Upper lobe of right lung (tissue), 1 donor: ENCODE measurements around the gene TSHR. TPM values are rescaled to one million over a fixed set of nuclear protein-coding genes. Genes with fewer than 3 reads are reported as not detected.
"Not testable (repeated sequence)": the region's sequence is repeated elsewhere in the genome, so short reads cannot be mapped to it uniquely, and the experiment has no call there.

Experiments used
- ATAC-seq: fragments of 200-7000 bp; cut with Tn5 transposase; one replicate; pipeline ENCODE4 v1.9.1; 2020; ENCODE audit warnings: mild to moderate bottlenecking, moderate library complexity
- DNase-seq: peaks from one replicate; pipeline ENCODE4 v3.0.0-alpha.2; 2020
- H3K27ac ChIP-seq: fragments of 200-600 bp; one replicate; pipeline ENCODE4 v1.8.0; 2022
- H3K27me3 ChIP-seq: fragments of 200-600 bp; one replicate; pipeline ENCODE4 v1.8.0; 2022; ENCODE audit warnings: mild to moderate bottlenecking
- H3K36me3 ChIP-seq: fragments of 200-600 bp; one replicate; pipeline ENCODE4 v1.8.0; 2022
- H3K4me1 ChIP-seq: fragments of 200-600 bp; one replicate; pipeline ENCODE4 v1.8.0; 2022
- H3K4me3 ChIP-seq: fragments of 200-600 bp; one replicate; pipeline ENCODE4 v1.8.0; 2022; ENCODE audit warnings: mild to moderate bottlenecking
- H3K9me3 ChIP-seq: fragments of 200-600 bp; one replicate; pipeline ENCODE4 v1.8.0; 2022
- intact Hi-C: fragments of 100-400 bp; cut with DNase I; formaldehyde crosslinking; loops from one replicate; pipeline ENCODE4 v1.11.0; 2022
- long read RNA-seq: library from polyadenylated mRNA; unstranded; transcript quantifications from one replicate; pipeline ENCODE4 v2.0.0, GENCODE V29; 2021
- total RNA-seq: library from RNA; stranded (reverse); fragmentation: NEBNext Ultra II Directional; extraction: Animal tissue kit (Norgen Biotek cat#: 25700); gene quantifications from one replicate; pipeline ENCODE4 v1.2.1, GENCODE V29; 2021
- TF ChIP-seq, protein P1 (sequence below): fragments of 200-600 bp; IDR thresholded peaks from one replicate; pipeline ENCODE4 v1.8.0; 2022; ENCODE audit warnings: antibody characterized with exemption
- donor health status: DM: no; HTN: yes; CAD: no; lungs with severe emphysema.

TSHR gene
- not detected for total RNA-seq
- long read RNA-seq, partial matches to known transcripts: 0 of 1 reads
- long read RNA-seq, other reads (novel, unspliced or antisense): 1 of 1 reads

DNA sequence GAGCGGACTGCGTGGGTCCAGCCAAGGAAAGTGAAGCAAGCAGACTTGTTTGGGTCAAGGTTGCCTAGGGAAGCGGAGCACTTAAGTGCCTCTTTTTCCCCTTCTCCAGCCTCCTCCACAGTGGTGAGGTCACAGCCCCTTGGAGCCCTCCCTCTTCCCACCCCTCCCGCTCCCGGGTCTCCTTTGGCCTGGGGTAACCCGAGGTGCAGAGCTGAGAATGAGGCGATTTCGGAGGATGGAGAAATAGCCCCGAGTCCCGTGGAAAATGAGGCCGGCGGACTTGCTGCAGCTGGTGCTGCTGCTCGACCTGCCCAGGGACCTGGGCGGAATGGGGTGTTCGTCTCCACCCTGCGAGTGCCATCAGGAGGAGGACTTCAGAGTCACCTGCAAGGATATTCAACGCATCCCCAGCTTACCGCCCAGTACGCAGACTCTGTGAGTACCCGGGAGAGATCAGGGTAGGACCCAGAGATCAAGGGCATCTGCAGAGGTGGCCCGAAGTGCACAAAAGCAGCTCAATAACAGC lies at the start of gene TSHR:
Gene TSHR (plus strand): TSS at position 206 of the 526 bp plus-strand sequence. CDS start 60 bp downstream, at position 266.
- DNase-seq (peak; percentile 67), ATAC-seq (peak; percentile 56)
- H3K27ac ChIP-seq: no peak within 1 kb of the TSS
- H3K4me3 ChIP-seq: peak within 1 kb of the TSS; percentile 59
- no peaks in the 10 kb centered on the region for H3K27me3 ChIP-seq
- H3K9me3 ChIP-seq: no peaks in the 10 kb centered on the region
- H3K4me1 ChIP-seq: peaks cover 9% of the 10 kb centered on the region
- intact Hi-C loops: no loop called here
- no peaks in the 10 kb centered on the region for H3K36me3 ChIP-seq
- TF ChIP-seq, protein P1, sequence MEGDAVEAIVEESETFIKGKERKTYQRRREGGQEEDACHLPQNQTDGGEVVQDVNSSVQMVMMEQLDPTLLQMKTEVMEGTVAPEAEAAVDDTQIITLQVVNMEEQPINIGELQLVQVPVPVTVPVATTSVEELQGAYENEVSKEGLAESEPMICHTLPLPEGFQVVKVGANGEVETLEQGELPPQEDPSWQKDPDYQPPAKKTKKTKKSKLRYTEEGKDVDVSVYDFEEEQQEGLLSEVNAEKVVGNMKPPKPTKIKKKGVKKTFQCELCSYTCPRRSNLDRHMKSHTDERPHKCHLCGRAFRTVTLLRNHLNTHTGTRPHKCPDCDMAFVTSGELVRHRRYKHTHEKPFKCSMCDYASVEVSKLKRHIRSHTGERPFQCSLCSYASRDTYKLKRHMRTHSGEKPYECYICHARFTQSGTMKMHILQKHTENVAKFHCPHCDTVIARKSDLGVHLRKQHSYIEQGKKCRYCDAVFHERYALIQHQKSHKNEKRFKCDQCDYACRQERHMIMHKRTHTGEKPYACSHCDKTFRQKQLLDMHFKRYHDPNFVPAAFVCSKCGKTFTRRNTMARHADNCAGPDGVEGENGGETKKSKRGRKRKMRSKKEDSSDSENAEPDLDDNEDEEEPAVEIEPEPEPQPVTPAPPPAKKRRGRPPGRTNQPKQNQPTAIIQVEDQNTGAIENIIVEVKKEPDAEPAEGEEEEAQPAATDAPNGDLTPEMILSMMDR: no peak

DNA sequence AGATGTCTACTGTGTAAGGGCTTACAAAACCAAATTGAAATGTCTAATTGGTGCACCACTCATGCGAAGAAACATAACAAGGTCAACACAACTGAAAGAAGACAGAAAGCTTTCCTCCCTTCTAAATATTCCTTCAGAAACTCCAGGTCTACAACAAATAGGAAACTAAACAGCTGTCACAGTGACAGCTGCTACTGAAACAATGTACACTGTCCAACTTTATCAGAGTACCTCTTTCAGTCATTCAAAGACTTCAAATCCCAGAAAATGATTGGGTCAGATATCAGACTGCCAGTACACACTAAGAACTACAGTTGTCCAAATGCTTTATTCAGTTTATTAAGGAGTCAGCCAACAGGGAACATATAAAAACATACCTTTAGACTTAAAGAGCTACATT lies 49.1 kb upstream of the TSHR start:
- no peak for DNase-seq
- Histone ChIP-seq H3K27me3 (no peaks in the 10 kb centered on the region), H3K27ac (no peak overlapping the region), H3K4me1 (no peaks in the 10 kb centered on the region), H3K4me3 (no peak overlapping the region), H3K36me3 (no peaks in the 10 kb centered on the region), H3K9me3 (no peaks in the 10 kb centered on the region)
- TF ChIP-seq, protein P1: no peak
- intact Hi-C loops: no loop called here
- ATAC-seq: no peak

DNA sequence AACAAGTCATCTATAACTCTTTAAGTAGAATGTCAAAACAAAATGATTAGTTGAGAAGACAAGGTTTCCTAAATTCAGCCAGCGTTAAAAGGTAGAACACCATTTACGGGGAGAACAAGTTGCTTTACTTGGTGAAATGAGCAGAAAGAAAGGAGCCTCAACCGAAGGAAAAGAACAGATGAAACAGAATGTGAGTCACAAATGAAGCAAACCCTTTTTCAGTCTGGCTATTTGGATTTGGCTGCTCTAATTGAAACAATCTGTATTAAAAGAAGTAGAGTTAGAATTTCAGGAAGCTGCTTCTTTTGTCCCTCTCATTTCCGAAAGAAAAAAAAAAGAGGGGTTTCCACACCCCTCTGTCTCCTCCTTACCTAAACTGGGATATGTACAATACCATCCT lies 48.5 kb upstream of the TSHR start:
- ATAC-seq (no peak), DNase-seq (no peak)
- Histone ChIP-seq H3K9me3 (no peaks in the 10 kb centered on the region), H3K4me1 (no peaks in the 10 kb centered on the region), H3K27me3 (no peaks in the 10 kb centered on the region), H3K27ac (no peak overlapping the region), H3K36me3 (no peaks in the 10 kb centered on the region), H3K4me3 (no peak overlapping the region)
- intact Hi-C loops: no loop called here
- TF ChIP-seq, protein P1: no peak

DNA sequence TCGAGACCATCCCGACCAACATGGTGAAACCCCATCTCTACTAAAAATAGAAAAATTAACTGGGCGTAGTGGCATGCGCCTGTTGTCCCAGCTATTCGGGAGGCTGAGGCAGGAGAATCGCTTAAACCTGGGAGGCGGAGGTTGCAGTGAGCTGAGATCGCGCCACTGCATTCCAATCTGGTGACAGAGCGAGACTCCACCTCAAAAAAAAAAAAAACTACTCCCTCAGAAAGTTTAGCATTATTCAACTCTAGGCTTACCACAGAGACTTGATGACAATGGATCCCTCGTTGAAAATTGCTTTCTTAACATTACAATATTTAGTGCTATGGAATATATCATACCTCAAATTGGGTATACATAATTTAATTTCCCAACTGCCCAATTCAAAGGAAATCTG lies 43.4 kb upstream of the TSHR start:
- H3K4me1 ChIP-seq, H3K9me3 ChIP-seq, intact Hi-C loops: not testable (repeated sequence)

DNA sequence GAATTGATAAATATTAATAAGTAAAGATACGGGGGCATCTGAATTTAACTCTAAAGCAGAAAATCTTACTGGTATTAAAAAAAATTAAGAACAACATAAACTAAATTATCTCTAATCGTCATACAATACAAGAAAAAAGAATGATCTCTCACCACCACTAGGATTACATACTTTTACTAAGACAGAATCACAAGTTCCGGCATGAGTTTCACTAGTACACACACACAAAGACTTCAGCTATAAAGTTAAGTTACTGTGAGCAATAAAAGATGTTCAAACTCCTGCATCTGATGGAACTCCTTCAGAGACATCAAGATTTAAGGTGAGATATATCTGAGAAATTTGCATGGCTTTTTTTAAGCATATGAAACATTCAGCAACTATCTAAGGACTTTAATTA lies 35.8 kb upstream of the TSHR start:
- no peak for ATAC-seq
- no peak for DNase-seq
- TF ChIP-seq, protein P1: no peak
- no peaks in the 10 kb centered on the region for H3K4me1 ChIP-seq
- H3K36me3 ChIP-seq: peaks cover 8% of the 10 kb centered on the region
- H3K4me3 ChIP-seq: no peak overlapping the region
- intact Hi-C loops: no loop called here
- no peak overlapping the region for H3K27ac ChIP-seq
- no peaks in the 10 kb centered on the region for H3K27me3 ChIP-seq
- no peaks in the 10 kb centered on the region for H3K9me3 ChIP-seq

More for the DNA sequence above, 43.4 kb upstream of the TSHR start:
- ATAC-seq, H3K4me3 ChIP-seq, H3K27me3 ChIP-seq, DNase-seq, H3K27ac ChIP-seq, H3K36me3 ChIP-seq: not testable (repeated sequence)

DNA sequence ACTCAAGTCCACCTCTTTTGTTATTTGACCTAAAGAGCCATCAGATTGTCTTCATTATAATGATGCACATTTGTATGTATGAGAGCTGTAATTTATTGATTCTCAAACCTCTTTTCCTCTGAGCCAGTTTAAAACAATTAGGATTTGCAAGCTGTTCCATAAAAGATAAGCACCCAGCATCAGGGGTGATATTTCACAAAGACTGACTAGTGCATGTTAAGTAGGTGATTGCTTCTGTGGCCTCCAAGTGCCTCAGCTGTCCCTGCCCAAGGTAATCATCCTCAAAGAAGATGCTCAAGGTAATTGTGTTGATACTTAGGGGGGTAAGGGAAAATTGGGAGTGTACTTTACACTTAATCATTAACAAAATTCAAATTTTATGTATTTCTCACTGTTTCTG lies 32.1 kb upstream of the TSHR start:
- Histone ChIP-seq H3K36me3 (no peaks in the 10 kb centered on the region), H3K27me3 (no peaks in the 10 kb centered on the region), H3K4me1 (no peaks in the 10 kb centered on the region), H3K27ac (no peak overlapping the region), H3K4me3 (no peak overlapping the region), H3K9me3 (no peaks in the 10 kb centered on the region)
- ATAC-seq (no peak), DNase-seq (no peak)
- intact Hi-C loops: no loop called here
- TF ChIP-seq, protein P1: no peak
